Ishikawa (cell line): ENCODE results near the gene ACSM5.

ENCODE experiments used
- CEBPB ChIP-seq: IDR thresholded peaks from 2 replicates; pipeline ENCODE4 v1.6.1; 2012
- CREB1 ChIP-seq: IDR thresholded peaks from 2 replicates; pipeline ENCODE4 v1.6.1; 2012; ENCODE audit warnings: low read depth
- EGR1 ChIP-seq: IDR thresholded peaks from 2 replicates; pipeline ENCODE4 v1.6.1; 2012
- EP300 ChIP-seq: IDR thresholded peaks from 2 replicates; pipeline ENCODE4 v1.6.1; 2012; ENCODE audit warnings: borderline replicate concordance
- FOXM1 ChIP-seq: IDR thresholded peaks from 2 replicates; pipeline ENCODE4 v1.6.1; 2012; ENCODE audit warnings: low read depth, borderline replicate concordance
- NFIC ChIP-seq: IDR thresholded peaks from 2 replicates; pipeline ENCODE4 v1.6.1; 2012
- RAD21 ChIP-seq: IDR thresholded peaks from 2 replicates; pipeline ENCODE4 v1.6.1; 2012; ENCODE audit warnings: low read depth
- REST ChIP-seq: IDR thresholded peaks from 2 replicates; pipeline ENCODE4 v1.6.1; 2012; ENCODE audit warnings: low read depth, mild to moderate bottlenecking
- TAF1 ChIP-seq: IDR thresholded peaks from 2 replicates; pipeline ENCODE4 v1.6.1; 2012; ENCODE audit warnings: low read depth, mild to moderate bottlenecking
- TCF12 ChIP-seq: IDR thresholded peaks from 2 replicates; pipeline ENCODE4 v1.6.1; 2012; ENCODE audit warnings: low read depth
- TEAD4 ChIP-seq: IDR thresholded peaks from 2 replicates; pipeline ENCODE4 v1.6.1; 2012
- USF1 ChIP-seq: IDR thresholded peaks from 2 replicates; pipeline ENCODE4 v1.6.1; 2012
- YY1 ChIP-seq: IDR thresholded peaks from 2 replicates; pipeline ENCODE4 v1.6.1; 2012; ENCODE audit warnings: low read depth
- ZBTB7A ChIP-seq: IDR thresholded peaks from 2 replicates; pipeline ENCODE4 v1.6.1; 2012; ENCODE audit warnings: low read depth
- TF ChIP-seq, protein P1 (sequence below): IDR thresholded peaks from 2 replicates; pipeline ENCODE4 v1.6.1; 2012

Gene ACSM5

GRCh38 chr16:20369452-20370054 is 39.8 kb upstream of the ACSM5 start:
- no peak for TF ChIP-seq YY1
- TF ChIP-seq FOXM1 = no peak
- TF ChIP-seq, protein P1, sequence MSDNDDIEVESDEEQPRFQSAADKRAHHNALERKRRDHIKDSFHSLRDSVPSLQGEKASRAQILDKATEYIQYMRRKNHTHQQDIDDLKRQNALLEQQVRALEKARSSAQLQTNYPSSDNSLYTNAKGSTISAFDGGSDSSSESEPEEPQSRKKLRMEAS = no peak
- no peak for TF ChIP-seq EP300
- no peak for TF ChIP-seq TCF12
- TF ChIP-seq USF1 = no peak
- TF ChIP-seq TAF1 = no peak
- no peak for TF ChIP-seq NFIC
- no peak for TF ChIP-seq ZBTB7A
- no peak for TF ChIP-seq TEAD4
- no peak for TF ChIP-seq CREB1
- no peak for TF ChIP-seq EGR1
- TF ChIP-seq REST = no peak
- TF ChIP-seq RAD21 = no peak
- no peak for TF ChIP-seq CEBPB

- TF ChIP-seq CREB1 = no peak
- no peak for TF ChIP-seq EGR1
- no peak for TF ChIP-seq ZBTB7A
- TF ChIP-seq REST = no peak
- TF ChIP-seq USF1 = no peak
- no peak for TF ChIP-seq FOXM1
- no peak for TF ChIP-seq NFIC
- no peak for TF ChIP-seq YY1
Observed at GRCh38 chr16:20372701-20373100, 36.6 kb upstream of the ACSM5 start.

GRCh38 chr16:20377181-20377580 is 32.2 kb upstream of the ACSM5 start:
- TF ChIP-seq TEAD4 (no peak), YY1 (no peak), NFIC (no peak), EGR1 (no peak), USF1 (no peak), EP300 (no peak), ZBTB7A (no peak), RAD21 (no peak), CREB1 (no peak), TCF12 (no peak), TAF1 (no peak), CEBPB (no peak), REST (no peak), FOXM1 (no peak)
- TF ChIP-seq, protein P1 = no peak

DNA sequence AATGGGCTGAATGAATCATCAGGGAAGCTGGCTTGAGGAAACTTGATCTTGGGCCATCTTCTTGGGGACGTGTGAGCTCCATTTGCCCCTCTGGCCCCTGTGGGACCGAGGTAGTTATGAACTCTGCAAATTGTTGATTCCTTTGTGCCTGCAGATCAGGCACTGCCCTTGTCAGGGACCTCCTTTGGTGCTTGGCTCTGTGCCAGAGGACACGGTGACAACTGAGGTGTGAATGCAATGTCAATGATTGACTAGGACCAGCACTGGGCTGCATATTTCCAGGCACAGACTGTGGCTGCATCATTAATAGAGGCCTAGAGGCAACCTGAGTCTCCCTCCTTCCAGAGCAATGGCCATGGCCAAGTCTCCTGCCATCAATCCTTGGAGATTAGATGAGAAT is 28.6 kb upstream of the ACSM5 start:
- TF ChIP-seq NFIC (0 out of 2 replicates have a peak, but pooled peaks have one; percentile 24), TEAD4 (no peak)
